ENCODE results near the gene DMRTA1. TPM values are rescaled to one million over a fixed set of nuclear protein-coding genes. Genes with fewer than 3 reads are reported as not detected.

The DMRTA1 gene
- total RNA-seq, 4 donors from 2014 or later = 1.8 to 10.7 (median 3.3) TPM

DNA sequence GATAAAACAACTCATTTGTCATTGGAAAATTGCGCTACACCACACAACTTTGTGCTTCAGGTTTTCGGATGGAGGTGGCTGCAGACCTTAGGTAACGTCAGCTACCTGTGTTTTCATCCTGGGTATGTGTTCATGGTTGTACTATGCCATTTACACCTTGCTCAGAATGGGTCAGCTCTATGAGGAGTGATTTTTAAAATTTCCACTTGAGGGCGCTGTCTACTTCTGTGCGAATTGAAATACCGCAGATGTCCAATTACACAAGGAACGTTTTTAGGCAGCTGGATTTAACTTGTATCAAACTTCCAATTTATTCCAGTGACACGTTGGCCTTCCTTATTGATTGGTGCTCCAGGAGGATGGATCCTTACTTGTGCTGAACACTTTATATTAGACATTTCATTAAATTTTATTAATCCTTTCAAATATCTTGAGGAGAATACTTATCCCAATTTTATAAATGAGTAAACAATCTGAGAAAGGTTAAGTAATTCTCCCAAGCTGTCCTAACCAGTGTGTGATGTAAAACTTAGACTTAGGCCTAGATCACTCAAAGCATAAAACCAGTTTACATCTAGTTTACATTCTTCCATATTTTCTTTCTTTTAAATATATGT is 23.4 kb downstream of the DMRTA1 start:
- no peak for TF ChIP-seq CTCF (IDR thresholded peaks at IDR 0.05; ENCODE audit: low read depth)

GRCh38 chr9:22481566-22481965 is 34.9 kb downstream of the DMRTA1 start:
- no peak for TF ChIP-seq CTCF (IDR thresholded peaks at IDR 0.05; ENCODE audit: low read depth)

GRCh38 chr9:22483528-22484070 is 37.0 kb downstream of the DMRTA1 start:
- TF ChIP-seq CTCF (IDR thresholded peaks at IDR 0.05; ENCODE audit: low read depth) = no peak
